B cell (primary cell): ENCODE data around the gene CHD1. TPM values are rescaled to one million over a fixed set of nuclear protein-coding genes. Genes with fewer than 3 reads are reported as not detected.

Source experiments
- ATAC-seq: fragments of 200-7000 bp; cut with Tn5 transposase; one replicate; pipeline ENCODE4 v1.10.0; 2021; ENCODE audit warnings: low read depth, mild to moderate bottlenecking, moderate number of reproducible peaks, moderate library complexity
- CTCF ChIA-PET: fragments of 350-600 bp; sonication (Branson Sonifier 250); formaldehyde crosslinking; loops from one replicate; lab custom pipeline; 2021; ENCODE audit warnings: antibody characterized with exemption, inconsistent platforms; lab: Charles Lee
- POLR2A ChIA-PET: fragments of 350-600 bp; sonication (Branson Sonifier 250); formaldehyde crosslinking; loops from one replicate; lab custom pipeline; 2021; ENCODE audit warnings: antibody characterized with exemption; lab: Charles Lee
- DNase-seq: peaks from one replicate; pipeline ENCODE4 v3.0.0; 2013
- H2AFZ ChIP-seq: 2 replicates; pipeline ENCODE4 v1.6.1; 2012; ENCODE audit warnings: mild to moderate bottlenecking, low read depth, low read length; ENCODE audit not compliant: insufficient read depth, poor library complexity, severe bottlenecking
- H3K27ac ChIP-seq, 2 donors: 1 replicate in 1 of 2; 2 replicates in 1 of 2; pipeline ENCODE4 v1.5.1; 2012 to 2013; ENCODE audit warnings: low read length in 2 of 2, mild to moderate bottlenecking in 2 of 2, moderate library complexity in 1 of 2
- H3K27me3 ChIP-seq, 4 experiments: fragments of 200-600 bp in 1 of 4; sonication (generic) in 1 of 4; replicated peaks in 1 of 4; 1 replicate in 2 of 4; 2 replicates in 2 of 4; pipeline versions ENCODE4 v1.6.1 to v1.7.0; 2013 to 2016; ENCODE audit warnings: low read length in 3 of 4, mild to moderate bottlenecking in 2 of 4, mixed read lengths in 1 of 4, moderate library complexity in 1 of 4; ENCODE audit not compliant: insufficient read depth in 4 of 4, control insufficient read depth in 3 of 4; ENCODE audit errors: control extremely low read depth in 1 of 4
- H3K36me3 ChIP-seq, 2 experiments: replicated peaks in 1 of 2; 1 replicate in 1 of 2; 2 replicates in 1 of 2; pipeline versions ENCODE4 v1.6.1 to v1.7.1; 2013; ENCODE audit warnings: low read length in 1 of 2; ENCODE audit not compliant: insufficient read depth in 2 of 2, control insufficient read depth in 1 of 2; ENCODE audit errors: control extremely low read depth in 1 of 2, extremely low read depth in 1 of 2
- H3K4me1 ChIP-seq, 2 donors: fragments of 200-600 bp in 1 of 2; sonication (generic) in 1 of 2; 1 replicate in 1 of 2; 2 replicates in 1 of 2; pipeline versions ENCODE4 v1.5.1 to v1.6.1; 2013 to 2017; ENCODE audit warnings: low read length in 2 of 2; ENCODE audit not compliant: control insufficient read depth in 2 of 2, insufficient read depth in 2 of 2
- H3K4me2 ChIP-seq: replicated peaks from 2 replicates; pipeline ENCODE3; 2012; ENCODE audit warnings: mild to moderate bottlenecking, low read depth, low read length; ENCODE audit not compliant: poor library complexity, severe bottlenecking
- H3K4me3 ChIP-seq, 5 experiments: fragments of 200-600 bp in 1 of 5; sonication (generic) in 1 of 5; 1 replicate in 3 of 5; 2 replicates in 2 of 5; pipeline versions ENCODE4 v1.5.1 to v1.7.0; 2011 to 2016; ENCODE audit warnings: low read length in 4 of 5, mild to moderate bottlenecking in 4 of 5, low read depth in 2 of 5, control low read depth in 1 of 5, moderate library complexity in 1 of 5; ENCODE audit not compliant: insufficient read depth in 1 of 5; ENCODE audit errors: control extremely low read depth in 1 of 5, extremely low read depth in 1 of 5
- H3K79me2 ChIP-seq: fragments of 200-600 bp; sonication (generic); one replicate; pipeline ENCODE4 v1.6.0; 2016; ENCODE audit warnings: low read length; ENCODE audit not compliant: control insufficient read depth, insufficient read depth
- H3K9ac ChIP-seq: fragments of 200-600 bp; sonication (generic); 2 replicates; pipeline ENCODE4 v1.6.1; 2017; ENCODE audit warnings: mild to moderate bottlenecking, low read length, moderate library complexity
- H3K9me3 ChIP-seq, 3 donors: one replicate each; pipeline versions ENCODE4 v1.6.1 to v1.7.1; 2013; ENCODE audit warnings: low read length in 2 of 3; ENCODE audit not compliant: control insufficient read depth in 2 of 3, insufficient read depth in 1 of 3; ENCODE audit errors: control extremely low read depth in 1 of 3
- H4K20me1 ChIP-seq: 2 replicates; pipeline ENCODE4 v1.6.0; 2012; ENCODE audit warnings: mild to moderate bottlenecking, low read length; ENCODE audit not compliant: insufficient read depth, control insufficient read depth, poor library complexity, severe bottlenecking
- H3K27ac Mint-ChIP-seq: one replicate; pipeline ENCODE4 v1.8.0; 2021; ENCODE audit warnings: mixed read lengths
- H3K27me3 Mint-ChIP-seq: one replicate; pipeline ENCODE4 v1.8.0; 2021; ENCODE audit warnings: mixed read lengths
- H3K4me1 Mint-ChIP-seq: one replicate; pipeline ENCODE4 v1.8.0; 2021; ENCODE audit warnings: mixed read lengths
- H3K4me3 Mint-ChIP-seq: one replicate; pipeline ENCODE4 v1.8.0; 2021; ENCODE audit warnings: mixed read lengths
- H3K9me3 Mint-ChIP-seq: one replicate; pipeline ENCODE4 v1.8.0; 2022; ENCODE audit warnings: mixed read lengths; ENCODE audit not compliant: insufficient read depth
- EZH2 ChIP-seq: IDR thresholded peaks from 2 replicates; pipeline ENCODE4 v1.6.1; 2012; ENCODE audit warnings: borderline replicate concordance, low read depth, mild to moderate bottlenecking, moderate library complexity, low read length; ENCODE audit not compliant: insufficient read depth, poor library complexity, severe bottlenecking
- WGBS: methylation state at CpG from one replicate; pipeline ENCODE4 v1.1.5; 2013; ENCODE audit warnings: missing lambda C conversion rate; ENCODE audit not compliant: insufficient coverage; 5-methylcytosine and 5-hydroxymethylcytosine counted together
- intact Hi-C: fragments of 100-400 bp; cut with micrococcal nuclease; formaldehyde crosslinking; loops from one replicate; pipeline ENCODE4 v1.10.0; 2022
- polyA plus RNA-seq: library from polyadenylated mRNA; depleted of rRNA; stranded (reverse); fragments of >200 nt; gene quantifications from 2 replicates; pipeline ENCODE4 v1.2.3, GENCODE V29; 2012
- total RNA-seq, 2 donors: library from RNA; stranded (reverse); fragments of 120-200 nt in 1 of 2; gene quantifications; 1 replicate in 1 of 2; 2 replicates in 1 of 2; pipeline versions ENCODE4 v1.2.3 to v1.2.4, GENCODE V29; 2013 to 2022
- TF ChIP-seq, protein P1 (sequence below): fragments of 200-600 bp; IDR thresholded peaks from one replicate; pipeline ENCODE4 v1.8.0; 2022; ENCODE audit warnings: antibody characterized with exemption, mild to moderate bottlenecking

CHD1 gene
- total and polyA plus RNA-seq, 2 donors (not counting 1 experiment from before 2014, with no cell fraction given), result 27.8 to 91.4 TPM

DNA sequence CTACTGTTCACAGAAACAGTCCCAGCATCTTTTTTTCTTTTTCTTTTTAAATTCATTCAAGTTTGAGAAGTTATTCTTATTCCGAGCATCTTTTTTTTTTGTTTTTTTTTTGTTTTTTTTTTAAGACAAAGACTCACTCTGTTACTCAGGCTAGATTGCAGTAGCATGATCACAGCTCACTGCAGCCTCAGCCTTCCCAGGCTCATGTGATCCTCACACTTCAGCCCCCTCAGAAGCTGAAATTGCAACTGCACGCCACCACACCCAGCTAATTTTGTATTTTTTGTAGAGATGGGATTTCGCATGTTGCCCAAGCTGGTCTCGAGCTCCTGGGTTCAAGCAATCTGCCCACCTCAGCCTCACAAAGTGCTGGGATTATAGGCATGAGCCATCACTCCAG is 36.4 kb upstream of the CHD1 start:
- no peak overlapping the region for H3K9ac ChIP-seq
- no peaks in the 10 kb centered on the region for H3K27me3 Mint-ChIP-seq
- ChIA-PET POLR2A (no interaction called here), CTCF (no interaction called here)
- no peak overlapping the region for H3K4me3 Mint-ChIP-seq
- no peaks in the 10 kb centered on the region for H3K36me3 ChIP-seq
- no peaks in the 10 kb centered on the region for H3K4me1 Mint-ChIP-seq
- H4K20me1 ChIP-seq, result no peaks in the 10 kb centered on the region
- no peak overlapping the region for H3K4me3 ChIP-seq
- H3K27ac Mint-ChIP-seq, result no peak overlapping the region
- WGBS, result 100% methylated on average over 3 of the region's 4 CpGs
- no peaks in the 10 kb centered on the region for H3K4me1 ChIP-seq
- ATAC-seq (no peak), DNase-seq (no peak)
- H3K4me2 ChIP-seq, result no peak overlapping the region
- H3K27ac ChIP-seq, result no peak overlapping the region
- intact Hi-C loops, result no loop called here
- no peaks in the 10 kb centered on the region for H3K79me2 ChIP-seq
- peaks cover 0 to 5% (median 4%) of the 10 kb centered on the region in 3 donors for H3K9me3 ChIP-seq
- no peak overlapping the region for H2AFZ ChIP-seq
- TF ChIP-seq, protein P1, sequence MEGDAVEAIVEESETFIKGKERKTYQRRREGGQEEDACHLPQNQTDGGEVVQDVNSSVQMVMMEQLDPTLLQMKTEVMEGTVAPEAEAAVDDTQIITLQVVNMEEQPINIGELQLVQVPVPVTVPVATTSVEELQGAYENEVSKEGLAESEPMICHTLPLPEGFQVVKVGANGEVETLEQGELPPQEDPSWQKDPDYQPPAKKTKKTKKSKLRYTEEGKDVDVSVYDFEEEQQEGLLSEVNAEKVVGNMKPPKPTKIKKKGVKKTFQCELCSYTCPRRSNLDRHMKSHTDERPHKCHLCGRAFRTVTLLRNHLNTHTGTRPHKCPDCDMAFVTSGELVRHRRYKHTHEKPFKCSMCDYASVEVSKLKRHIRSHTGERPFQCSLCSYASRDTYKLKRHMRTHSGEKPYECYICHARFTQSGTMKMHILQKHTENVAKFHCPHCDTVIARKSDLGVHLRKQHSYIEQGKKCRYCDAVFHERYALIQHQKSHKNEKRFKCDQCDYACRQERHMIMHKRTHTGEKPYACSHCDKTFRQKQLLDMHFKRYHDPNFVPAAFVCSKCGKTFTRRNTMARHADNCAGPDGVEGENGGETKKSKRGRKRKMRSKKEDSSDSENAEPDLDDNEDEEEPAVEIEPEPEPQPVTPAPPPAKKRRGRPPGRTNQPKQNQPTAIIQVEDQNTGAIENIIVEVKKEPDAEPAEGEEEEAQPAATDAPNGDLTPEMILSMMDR, result no peak
- no peak for TF ChIP-seq EZH2
- peaks cover 3% of the 10 kb centered on the region for H3K9me3 Mint-ChIP-seq
- H3K27me3 ChIP-seq, result no peaks in the 10 kb centered on the region

DNA sequence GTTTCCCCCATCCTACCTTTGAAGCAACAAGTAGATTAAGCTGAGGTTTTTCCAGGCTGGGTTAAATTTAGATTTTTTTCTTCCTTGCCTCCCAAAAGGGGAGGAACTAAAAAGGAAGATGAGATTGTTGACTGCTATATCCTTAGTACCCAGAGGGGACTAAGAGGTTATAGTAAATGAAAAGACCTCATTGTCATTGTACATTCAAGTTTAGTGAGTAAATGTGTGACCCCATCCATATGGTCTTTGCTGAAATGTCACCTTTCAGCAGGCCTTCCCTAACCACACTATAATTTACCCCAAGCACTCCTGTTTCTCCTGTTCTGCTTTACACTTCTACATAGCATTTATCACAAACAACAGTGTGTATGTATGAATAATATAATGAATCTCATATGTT is 35.8 kb upstream of the CHD1 start:
- ChIA-PET POLR2A (interaction anchor here (0.6 kb wide), 1 partner anchor 9 kb away, joined by 6 read pairs; no protein-coding TSS in a partner anchor), CTCF (no interaction called here)
- H3K79me2 ChIP-seq, result no peaks in the 10 kb centered on the region
- no peak for ATAC-seq
- intact Hi-C loops, result no loop called here
- no peaks in the 10 kb centered on the region for H3K27me3 Mint-ChIP-seq
- no peak overlapping the region for H2AFZ ChIP-seq
- no peak overlapping the region for H3K4me3 Mint-ChIP-seq
- no peaks in the 10 kb centered on the region for H4K20me1 ChIP-seq
- H3K4me1 ChIP-seq, result no peaks in the 10 kb centered on the region
- peaks cover 0 to 5% (median 4%) of the 10 kb centered on the region in 3 donors for H3K9me3 ChIP-seq
- no peak overlapping the region for H3K4me2 ChIP-seq
- H3K9ac ChIP-seq, result no peak overlapping the region
- no peak overlapping the region for H3K27ac ChIP-seq
- H3K27me3 ChIP-seq, result no peaks in the 10 kb centered on the region
- peaks cover 3% of the 10 kb centered on the region for H3K9me3 Mint-ChIP-seq
- TF ChIP-seq, protein P1, result no peak
- TF ChIP-seq EZH2, result no peak
- no peak for DNase-seq
- H3K27ac Mint-ChIP-seq, result no peak overlapping the region
- H3K36me3 ChIP-seq, result no peaks in the 10 kb centered on the region
- H3K4me3 ChIP-seq, result no peak overlapping the region
- no peaks in the 10 kb centered on the region for H3K4me1 Mint-ChIP-seq
